GM18498 (cell line): ENCODE data around the gene NUB1.

ENCODE experiments used
- ATAC-seq: cut with Tn5 transposase; IDR thresholded peaks from one replicate; pipeline ENCODE4 v1.9.1; 2021; ENCODE audit warnings: mild to moderate bottlenecking, moderate library complexity; ENCODE audit not compliant: unreplicated experiment

NUB1 gene

GRCh38 chr7:151342102-151342646, 562 bp downstream of the NUB1 start:
- ATAC-seq: peak; percentile 55

- no peak for ATAC-seq
Measured at GRCh38 chr7:151342811-151343210, 1.2 kb downstream of the NUB1 start.

GRCh38 chr7:151343516-151343915, 1.9 kb downstream of the NUB1 start:
- ATAC-seq: no peak

GRCh38 chr7:151345576-151346469, 4.2 kb downstream of the NUB1 start:
- ATAC-seq: no peak

GRCh38 chr7:151346470-151346769, 4.8 kb downstream of the NUB1 start:
- no peak for ATAC-seq

GRCh38 chr7:151347200-151347599, 5.6 kb downstream of the NUB1 start:
- no peak for ATAC-seq

GRCh38 chr7:151348970-151349369, 7.4 kb downstream of the NUB1 start:
- ATAC-seq: no peak

- ATAC-seq: peak; percentile 49
Measured at GRCh38 chr7:151349507-151349853, 7.9 kb downstream of the NUB1 start.

GRCh38 chr7:151351027-151351426, 9.4 kb downstream of the NUB1 start:
- no peak for ATAC-seq

- no peak for ATAC-seq
Measured at GRCh38 chr7:151351967-151352366, 10.4 kb downstream of the NUB1 start.

GRCh38 chr7:151352512-151352911, 10.9 kb downstream of the NUB1 start:
- ATAC-seq: no peak

GRCh38 chr7:151361193-151361959, 19.8 kb downstream of the NUB1 start:
- ATAC-seq: no peak

- no peak for ATAC-seq
Measured at GRCh38 chr7:151363182-151363581, 21.6 kb downstream of the NUB1 start.

GRCh38 chr7:151366166-151366879, 24.7 kb downstream of the NUB1 start:
- no peak for ATAC-seq

GRCh38 chr7:151366880-151367222, 25.2 kb downstream of the NUB1 start:
- no peak for ATAC-seq

GRCh38 chr7:151367284-151367683, 25.7 kb downstream of the NUB1 start:
- no peak for ATAC-seq

- ATAC-seq: peak; percentile 96
Measured at GRCh38 chr7:151368136-151368571, 26.5 kb downstream of the NUB1 start.

GRCh38 chr7:151371266-151371665, 29.7 kb downstream of the NUB1 start:
- no peak for ATAC-seq

- no peak for ATAC-seq
Measured at GRCh38 chr7:151372612-151373265, 31.1 kb downstream of the NUB1 start.

GRCh38 chr7:151373599-151373998, 32.0 kb downstream of the NUB1 start:
- ATAC-seq: no peak

GRCh38 chr7:151374139-151374538, 32.5 kb downstream of the NUB1 start:
- no peak for ATAC-seq
